Inflammatory macrophage treated with lipopolysaccharide for 1 hour (primary cell): ENCODE results near the gene NEGR1.

Experiments used
- DNase-seq, 2 donors: peaks; one replicate each; pipeline ENCODE4 v3.0.0-alpha.2; 2020 to 2022

NEGR1 gene

DNA sequence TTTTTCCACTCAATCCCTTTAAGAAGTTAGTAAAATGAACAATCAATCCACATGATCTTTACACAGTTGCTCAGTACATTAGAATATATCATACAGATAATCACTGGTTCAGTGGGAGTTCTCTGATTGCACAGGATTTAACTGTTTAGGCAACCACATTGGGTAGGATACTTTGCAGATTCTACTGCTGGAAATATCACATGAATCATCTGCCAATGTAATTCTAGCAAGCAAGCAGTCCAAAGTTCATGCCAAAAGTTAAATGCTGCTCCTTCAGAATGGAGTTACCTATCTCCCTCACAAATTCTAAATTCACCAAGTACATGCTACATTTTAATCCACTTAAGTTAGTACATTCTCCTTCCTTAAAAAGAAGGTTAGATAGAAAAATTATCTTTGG, 52.4 kb downstream of the NEGR1 start:
- no peak for DNase-seq

GRCh38 chr1:72227667-72228066, 54.7 kb downstream of the NEGR1 start:
- no peak for DNase-seq

GRCh38 chr1:72224506-72224905, 57.8 kb downstream of the NEGR1 start:
- DNase-seq: no peak

- no peak for DNase-seq
Measured at GRCh38 chr1:72221811-72222210, 60.5 kb downstream of the NEGR1 start.

DNA sequence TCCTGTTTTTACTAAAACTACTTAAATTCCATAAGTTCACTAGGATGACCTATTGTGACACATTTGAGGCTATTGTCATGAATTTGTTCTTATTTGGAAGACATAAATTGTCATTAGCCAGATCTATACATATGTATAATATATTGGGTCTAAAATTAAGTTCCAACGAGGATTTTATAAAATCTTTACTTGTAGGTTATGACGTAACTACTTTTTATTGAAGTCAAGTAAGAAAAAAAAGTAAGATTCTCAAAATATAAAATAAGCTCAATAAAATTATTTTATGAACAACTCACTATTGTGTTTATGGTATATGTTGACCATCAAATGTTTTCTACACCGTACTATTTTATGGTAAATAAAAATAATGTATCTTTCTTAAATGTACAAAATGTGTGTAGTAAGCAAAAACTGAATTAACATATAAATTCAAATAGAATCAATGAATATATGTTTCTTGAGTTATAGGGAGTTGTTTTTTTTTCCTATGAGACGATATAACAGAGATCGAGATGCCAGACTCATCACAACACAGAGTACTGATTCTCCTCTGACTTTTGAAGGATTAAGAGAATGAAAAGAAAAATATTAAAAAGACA, 64.1 kb downstream of the NEGR1 start:
- no peak for DNase-seq

- no peak for DNase-seq
Measured at GRCh38 chr1:72207059-72207458, 75.3 kb downstream of the NEGR1 start.

- DNase-seq: no peak
Measured at GRCh38 chr1:72202761-72203160, 79.6 kb downstream of the NEGR1 start.

DNA sequence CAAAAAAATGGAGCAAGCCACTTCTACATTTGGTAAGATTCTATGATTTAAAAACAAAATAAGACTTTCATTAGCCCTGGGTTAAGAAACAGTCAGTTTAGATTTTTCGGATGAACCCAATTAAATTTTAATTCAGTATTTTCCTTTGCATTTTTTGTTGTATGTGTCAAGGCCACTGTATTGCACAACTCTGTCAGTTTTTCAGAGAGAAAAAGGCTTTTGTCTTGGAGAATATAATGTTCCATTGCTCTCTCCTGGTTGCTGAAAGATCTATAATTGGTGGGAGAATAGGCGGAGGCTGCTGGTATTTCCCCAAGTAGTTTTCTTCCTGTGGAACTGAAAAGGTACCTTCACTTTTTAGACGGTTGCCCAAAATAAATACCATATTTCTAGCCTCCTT, 84.6 kb downstream of the NEGR1 start:
- no peak for DNase-seq

DNA sequence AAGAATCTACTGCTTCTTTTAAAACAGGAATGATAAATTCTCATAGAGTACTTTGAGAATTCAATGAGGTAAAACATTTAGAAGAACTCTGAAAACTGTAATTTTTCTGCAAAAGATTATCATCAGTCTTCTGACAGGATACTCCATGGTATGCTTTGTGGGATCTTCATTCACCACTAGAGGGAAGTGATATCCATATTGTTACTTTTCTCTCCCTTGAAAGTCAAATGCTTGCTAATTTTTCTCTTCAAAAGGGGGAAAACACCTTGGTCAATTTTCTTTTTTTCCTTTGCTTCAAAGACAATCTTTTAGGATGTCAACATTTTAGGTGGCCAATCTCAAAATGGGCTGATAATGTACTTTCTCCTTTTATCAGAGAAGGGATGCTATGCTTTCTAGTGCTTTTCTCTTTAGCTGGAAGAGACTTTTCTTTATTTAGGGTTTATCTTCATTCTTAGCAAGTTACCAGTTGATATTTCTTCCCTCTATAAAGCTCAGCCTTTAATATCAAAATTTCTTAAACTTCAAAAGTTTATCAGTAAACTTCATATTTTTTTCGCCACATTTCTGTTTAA, 95.5 kb downstream of the NEGR1 start:
- DNase-seq: peak in 1 of 2 donors; percentile 17

- no peak for DNase-seq
Measured at GRCh38 chr1:72184099-72184701, 98.1 kb downstream of the NEGR1 start.

- no peak for DNase-seq
Measured at GRCh38 chr1:72182859-72183258, 99.5 kb downstream of the NEGR1 start.

GRCh38 chr1:72178266-72178665, 104.1 kb downstream of the NEGR1 start:
- no peak for DNase-seq

GRCh38 chr1:72177711-72178110, 104.6 kb downstream of the NEGR1 start:
- DNase-seq: no peak

- no peak for DNase-seq
Measured at GRCh38 chr1:72170246-72170645, 112.1 kb downstream of the NEGR1 start.

- DNase-seq: no peak
Measured at GRCh38 chr1:72166426-72166825, 115.9 kb downstream of the NEGR1 start.

DNA sequence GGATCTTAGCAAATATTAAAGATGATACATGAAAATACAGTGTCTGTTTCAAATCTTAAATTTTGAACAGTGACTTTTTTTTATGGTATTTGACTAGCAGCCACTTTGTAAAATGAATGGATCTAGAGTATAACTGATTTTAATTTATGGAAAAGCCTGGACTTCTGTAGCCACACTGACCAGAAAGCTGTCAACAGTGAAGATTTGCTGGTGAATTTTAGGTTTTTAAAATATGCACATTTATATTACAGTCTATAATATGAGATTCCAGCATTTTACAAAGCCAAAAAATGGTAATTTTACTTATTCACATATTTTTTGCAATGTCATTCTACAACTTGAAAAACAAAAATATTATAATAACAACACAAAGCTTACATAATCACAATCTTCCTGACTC, 131.8 kb downstream of the NEGR1 start:
- DNase-seq: no peak

- no peak for DNase-seq
Measured at GRCh38 chr1:72141875-72142274, 140.5 kb downstream of the NEGR1 start.

GRCh38 chr1:72140222-72140621, 142.1 kb downstream of the NEGR1 start:
- no peak for DNase-seq

DNA sequence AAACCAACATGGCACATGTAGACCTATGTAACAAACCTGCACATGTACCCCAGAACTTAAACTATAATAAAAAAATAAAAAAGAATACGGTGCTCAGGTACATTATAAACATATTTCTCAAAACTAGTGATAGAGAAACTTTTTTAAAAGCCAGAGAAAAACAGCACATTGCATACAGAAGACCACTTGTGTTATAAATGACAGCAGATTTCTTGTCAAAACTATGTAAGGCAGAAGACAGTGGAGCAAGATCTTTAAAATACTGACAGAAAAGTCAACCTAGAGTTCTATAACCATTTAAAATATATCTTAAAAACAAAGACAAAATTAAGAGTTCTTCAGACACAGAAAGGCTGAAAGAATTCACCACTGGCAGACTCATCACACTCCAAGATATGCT, 144.7 kb downstream of the NEGR1 start:
- no peak for DNase-seq

- no peak for DNase-seq
Measured at GRCh38 chr1:72129869-72130268, 152.5 kb downstream of the NEGR1 start.

- peak in 1 of 2 donors; percentile 4 for DNase-seq
Measured at GRCh38 chr1:72122099-72122880, 160.0 kb downstream of the NEGR1 start.

DNA sequence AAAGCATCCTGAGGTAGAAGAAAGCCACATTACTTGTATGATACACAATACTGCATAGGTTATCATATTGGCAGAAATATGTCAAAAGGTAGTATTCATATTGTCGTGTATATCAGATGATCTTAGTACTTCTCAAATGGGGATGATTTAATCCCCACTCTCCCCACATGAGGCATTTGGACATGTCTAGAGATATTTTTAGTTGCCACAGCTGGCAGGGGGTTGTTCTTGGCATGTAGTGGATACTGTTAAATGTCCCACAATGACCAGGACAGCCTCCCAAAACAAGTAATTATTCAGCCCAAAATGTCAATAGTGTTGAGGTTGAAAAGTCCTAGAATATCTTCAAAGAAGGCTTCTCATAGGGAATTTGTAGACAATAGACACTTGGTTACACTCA, 162.8 kb downstream of the NEGR1 start:
- no peak for DNase-seq

- DNase-seq: no peak
Measured at GRCh38 chr1:72117621-72118020, 164.7 kb downstream of the NEGR1 start.

GRCh38 chr1:72115290-72115689, 167.0 kb downstream of the NEGR1 start:
- DNase-seq: no peak
